ENCODE data around the gene FZR1. TPM values are rescaled to one million over a fixed set of nuclear protein-coding genes. Genes with fewer than 3 reads are reported as not detected.

FZR1 gene
- total and polyA plus RNA-seq, 7 donors = 12.8 to 25.8 (median 24.3) TPM

DNA sequence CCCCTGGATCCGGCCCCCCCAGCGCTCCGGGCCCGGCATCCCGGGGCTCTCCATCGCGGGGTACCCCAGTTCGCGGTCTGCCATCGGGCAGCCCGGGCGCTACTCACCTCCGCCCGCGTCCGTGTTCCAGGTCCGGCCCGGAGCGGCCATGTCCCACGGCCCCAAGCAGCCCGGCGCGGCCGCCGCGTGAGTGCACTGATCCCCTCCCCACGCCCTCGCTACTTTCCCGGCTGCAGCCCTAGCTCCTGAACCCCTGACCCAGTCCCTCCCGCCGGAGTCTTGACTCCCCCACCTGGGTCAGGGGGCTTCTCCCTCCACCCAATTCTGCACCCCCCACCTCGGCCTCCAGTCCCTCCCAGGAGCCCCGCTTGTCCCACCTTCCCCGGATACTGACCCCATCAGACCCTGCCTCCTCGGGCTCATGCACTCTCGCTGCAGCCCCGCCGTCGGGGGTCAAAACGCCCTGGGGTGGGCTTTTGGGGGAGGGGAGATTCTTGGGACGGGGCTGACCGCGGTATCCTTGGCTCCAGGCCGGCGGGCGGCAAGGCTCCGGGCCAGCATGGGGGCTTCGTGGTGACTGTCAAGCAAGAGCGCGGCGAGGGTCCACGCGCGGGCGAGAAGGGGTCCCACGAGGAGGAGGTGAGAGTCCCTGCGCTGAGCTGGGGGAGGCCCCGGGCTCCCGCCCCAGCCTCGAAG lies 67.2 kb downstream of the FZR1 start:
- TF ChIP-seq, protein P1, sequence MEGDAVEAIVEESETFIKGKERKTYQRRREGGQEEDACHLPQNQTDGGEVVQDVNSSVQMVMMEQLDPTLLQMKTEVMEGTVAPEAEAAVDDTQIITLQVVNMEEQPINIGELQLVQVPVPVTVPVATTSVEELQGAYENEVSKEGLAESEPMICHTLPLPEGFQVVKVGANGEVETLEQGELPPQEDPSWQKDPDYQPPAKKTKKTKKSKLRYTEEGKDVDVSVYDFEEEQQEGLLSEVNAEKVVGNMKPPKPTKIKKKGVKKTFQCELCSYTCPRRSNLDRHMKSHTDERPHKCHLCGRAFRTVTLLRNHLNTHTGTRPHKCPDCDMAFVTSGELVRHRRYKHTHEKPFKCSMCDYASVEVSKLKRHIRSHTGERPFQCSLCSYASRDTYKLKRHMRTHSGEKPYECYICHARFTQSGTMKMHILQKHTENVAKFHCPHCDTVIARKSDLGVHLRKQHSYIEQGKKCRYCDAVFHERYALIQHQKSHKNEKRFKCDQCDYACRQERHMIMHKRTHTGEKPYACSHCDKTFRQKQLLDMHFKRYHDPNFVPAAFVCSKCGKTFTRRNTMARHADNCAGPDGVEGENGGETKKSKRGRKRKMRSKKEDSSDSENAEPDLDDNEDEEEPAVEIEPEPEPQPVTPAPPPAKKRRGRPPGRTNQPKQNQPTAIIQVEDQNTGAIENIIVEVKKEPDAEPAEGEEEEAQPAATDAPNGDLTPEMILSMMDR (IDR thresholded peaks at IDR 0.05) = no peak
- H3K4me3 ChIP-seq = peak overlapping the region; percentile 81
- no peaks in the 10 kb centered on the region for H3K9me3 ChIP-seq
- DNase-seq (peak in 1 of 2 donors; percentile 28), ATAC-seq (peak in 3 of 4 donors; percentile 2 to 32 (median 28))
- peaks cover 10% of the 10 kb centered on the region for H3K4me1 ChIP-seq
- H3K36me3 ChIP-seq (ENCODE audit: insufficient read depth in 1 of 2, low read depth in 1 of 2) = peaks cover 0 to 6% of the 10 kb centered on the region in 2 donors
- WGBS, 3 donors = 1 to 2% (median 1%) methylated on average over 23 to 60 of the region's 60 CpGs
- H3K27ac ChIP-seq = peak overlapping the region; percentile 68
- intact Hi-C loops (cut with DNase I) = no loop called here
- no peaks in the 10 kb centered on the region for H3K27me3 ChIP-seq (ENCODE audit: insufficient read depth in 3 of 3, low read length in 2 of 3)

DNA sequence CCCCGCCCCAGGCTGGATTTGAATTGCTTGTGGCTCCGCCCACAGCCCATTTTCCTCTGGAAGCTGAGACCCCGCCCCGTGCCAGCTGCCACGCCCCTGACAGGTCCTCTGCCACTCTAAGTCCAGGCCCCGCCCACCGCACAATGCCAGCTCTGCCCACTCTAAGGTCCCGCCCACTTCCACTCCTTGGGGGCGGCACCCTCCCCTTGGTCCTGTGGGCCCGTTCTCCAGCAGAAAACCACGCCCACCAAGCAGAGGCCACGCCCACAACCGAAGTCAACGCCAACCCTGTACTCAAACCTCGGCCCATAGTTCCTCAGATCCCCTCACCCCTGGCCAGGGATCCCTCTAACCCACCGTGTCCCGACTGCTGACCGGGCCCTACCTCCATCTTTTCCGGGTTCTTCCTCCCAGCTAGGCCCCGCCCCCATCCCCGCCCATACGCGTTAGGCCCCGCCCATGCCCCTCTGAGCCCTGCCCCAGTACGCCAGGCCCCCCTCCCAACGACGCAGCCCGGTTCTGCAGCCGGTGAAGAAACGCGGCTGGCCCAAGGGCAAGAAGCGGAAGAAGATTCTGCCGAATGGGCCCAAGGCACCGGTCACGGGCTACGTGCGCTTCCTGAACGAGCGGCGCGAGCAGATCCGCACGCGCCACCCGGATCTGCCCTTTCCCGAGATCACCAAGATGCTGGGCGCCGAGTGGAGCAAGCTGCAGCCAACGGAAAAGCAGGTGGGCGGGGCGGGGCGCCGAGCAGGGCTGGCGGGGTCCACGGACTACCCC lies 67.9 kb downstream of the FZR1 start:
- Histone ChIP-seq H3K4me1 (peaks cover 10% of the 10 kb centered on the region), H3K36me3 (ENCODE audit: insufficient read depth in 1 of 2, low read depth in 1 of 2) (peaks cover 0 to 6% of the 10 kb centered on the region in 2 donors), H3K4me3 (peak overlapping the region; percentile 81), H3K27me3 (ENCODE audit: insufficient read depth in 3 of 3, low read length in 2 of 3) (no peaks in the 10 kb centered on the region), H3K9me3 (no peaks in the 10 kb centered on the region), H3K27ac (no peak overlapping the region)
- intact Hi-C loops (cut with DNase I) = no loop called here
- ATAC-seq = peak; percentile 53 to 68 (median 63)
- TF ChIP-seq, protein P1 (IDR thresholded peaks at IDR 0.05) = no peak
- WGBS, 3 donors = 61 to 67% (median 65%) methylated on average over 48 to 55 of the region's 55 CpGs
- DNase-seq = peak; percentile 90 to 95

DNA sequence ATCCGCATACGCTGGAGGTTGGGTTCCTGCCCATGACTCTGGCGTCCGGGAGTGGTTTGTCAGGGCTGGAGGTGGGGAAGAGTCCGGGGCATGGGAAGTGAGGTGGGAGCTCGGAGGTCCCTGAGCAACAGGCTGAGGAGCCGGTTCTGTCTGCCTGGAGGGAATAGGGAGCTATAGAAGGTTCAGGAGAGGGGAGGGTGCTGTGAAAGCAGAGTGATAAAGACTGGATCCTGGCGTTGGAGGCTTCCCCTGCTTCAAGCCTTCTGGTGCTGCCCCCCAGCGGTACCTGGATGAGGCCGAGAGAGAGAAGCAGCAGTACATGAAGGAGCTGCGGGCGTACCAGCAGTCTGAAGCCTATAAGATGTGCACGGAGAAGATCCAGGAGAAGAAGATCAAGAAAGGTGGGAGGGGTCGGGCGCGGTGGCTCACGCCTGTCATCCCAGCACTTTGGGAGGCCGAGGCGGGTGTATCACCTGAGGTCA lies 69.2 kb downstream of the FZR1 start:
- DNase-seq (no peak), ATAC-seq (no peak)
- Histone ChIP-seq H3K4me1 (peaks cover 10% of the 10 kb centered on the region), H3K27ac (no peak overlapping the region), H3K36me3 (ENCODE audit: insufficient read depth in 1 of 2, low read depth in 1 of 2) (peaks cover 0 to 6% of the 10 kb centered on the region in 2 donors), H3K9me3 (no peaks in the 10 kb centered on the region), H3K4me3 (no peak overlapping the region), H3K27me3 (ENCODE audit: insufficient read depth in 3 of 3, low read length in 2 of 3) (no peaks in the 10 kb centered on the region)
- intact Hi-C loops (cut with DNase I) = loop anchor here (5.0 kb wide), 1 partner anchor 42 kb away; no protein-coding TSS in a partner anchor
- WGBS, 3 donors = 88 to 94% (median 92%) methylated on average over 19 of the region's 19 CpGs
- TF ChIP-seq, protein P1 (IDR thresholded peaks at IDR 0.05) = no peak

DNA sequence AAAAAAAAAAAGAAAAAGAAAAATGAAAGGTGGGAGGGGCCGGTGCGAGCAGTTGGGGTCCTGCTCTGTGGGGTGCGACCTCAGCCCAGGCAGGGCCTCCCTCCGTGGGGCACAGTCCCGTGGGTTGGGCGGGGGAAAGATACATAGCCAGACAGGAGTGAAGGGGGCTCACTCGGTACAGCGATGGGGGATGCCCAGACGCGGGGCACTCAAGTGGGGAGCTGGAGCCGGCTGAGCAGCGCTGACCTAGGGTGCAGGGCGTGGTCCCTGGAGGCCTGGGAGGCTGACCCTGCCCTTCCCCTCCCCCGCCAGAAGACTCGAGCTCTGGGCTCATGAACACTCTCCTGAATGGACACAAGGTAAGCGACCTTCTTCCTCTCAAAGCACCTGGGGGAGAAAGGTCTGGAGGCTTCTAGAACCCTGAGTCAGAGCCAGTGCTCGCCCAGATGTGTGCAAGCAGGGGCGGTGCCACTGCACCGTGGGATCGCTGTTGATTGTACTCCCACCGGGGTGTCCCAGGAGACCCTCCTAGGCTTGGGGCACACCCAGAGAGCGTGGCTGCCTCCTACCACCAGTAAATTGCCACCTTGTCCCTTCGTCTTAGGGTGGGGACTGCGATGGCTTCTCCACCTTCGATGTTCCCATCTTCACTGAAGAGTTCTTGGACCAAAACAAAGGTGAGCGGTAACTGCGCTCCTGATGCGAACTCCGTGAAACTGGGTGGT lies 70.0 kb downstream of the FZR1 start:
- Histone ChIP-seq H3K4me3 (peak overlapping the region; percentile 55), H3K36me3 (ENCODE audit: insufficient read depth in 1 of 2, low read depth in 1 of 2) (peaks cover 0 to 6% of the 10 kb centered on the region in 2 donors), H3K4me1 (peaks cover 10% of the 10 kb centered on the region), H3K27ac (no peak overlapping the region), H3K27me3 (ENCODE audit: insufficient read depth in 3 of 3, low read length in 2 of 3) (no peaks in the 10 kb centered on the region), H3K9me3 (no peaks in the 10 kb centered on the region)
- DNase-seq (no peak), ATAC-seq (no peak)
- 75 to 82% (median 78%) methylated on average over 28 to 29 of the region's 29 CpGs for WGBS, 3 donors
- intact Hi-C loops (cut with DNase I) = loop anchor here (5.0 kb wide), 1 partner anchor 41 kb away; no protein-coding TSS in a partner anchor
- TF ChIP-seq, protein P1 (IDR thresholded peaks at IDR 0.05) = no peak
